Measurements from ENCODE around the gene MYO10.

- TF ChIP-seq RAD21 (IDR thresholded peaks at IDR 0.05; ENCODE audit: low read depth) (no peak), CREB1 (IDR thresholded peaks at IDR 0.05; ENCODE audit: low read depth) (no peak), TAF1 (IDR thresholded peaks at IDR 0.05; ENCODE audit: low read depth) (no peak), TCF12 (IDR thresholded peaks at IDR 0.05; ENCODE audit: low read depth) (no peak), EGR1 (IDR thresholded peaks at IDR 0.05) (no peak), EP300 (IDR thresholded peaks at IDR 0.05; ENCODE audit: borderline replicate concordance) (no peak), CEBPB (IDR thresholded peaks at IDR 0.05) (no peak)
These were observed 73.3 kb downstream of the MYO10 start for GRCh38 chr5:16862777-16863176.
